Adrenal gland (tissue), 5 donors: ENCODE results near the gene SUV39H2.

ENCODE experiments used
- CTCF ChIP-seq, 6 experiments: fragments of 450-650 bp in 4 of 6; fragments of 200-600 bp in 2 of 6; sonication (generic) in 1 of 6; IDR thresholded peaks; 1 replicate in 5 of 6; 2 replicates in 1 of 6; pipeline versions ENCODE4 v1.5.1 to v1.8.0; 2016 to 2021; ENCODE audit warnings: antibody characterized with exemption in 6 of 6, mild to moderate bottlenecking in 2 of 6, moderate library complexity in 1 of 6
- POLR2A ChIP-seq, 2 donors: fragments of 450-650 bp; IDR thresholded peaks; one replicate each; pipeline ENCODE4 v1.6.1; 2017; ENCODE audit warnings: antibody characterized with exemption in 2 of 2, mild to moderate bottlenecking in 2 of 2, moderate library complexity in 1 of 2
- donor health status: DM: no; HTN: no; CAD: no.

GRCh38 chr10:14906765-14907164 lies 28.1 kb downstream of the SUV39H2 start:
- TF ChIP-seq CTCF (IDR thresholded peaks at IDR 0.05) (no peak), POLR2A (IDR thresholded peaks at IDR 0.05) (no peak)
